HuH-7 (cell line): ENCODE results near the gene CDSN.

Source experiments
- DNase-seq: peaks from one replicate; pipeline ENCODE4 v3.0.0; 2011; ENCODE audit warnings: low spot score

Gene CDSN

GRCh38 chr6:31115941-31116560 is 4.2 kb downstream of the CDSN start:
- DNase-seq, result no peak

DNA sequence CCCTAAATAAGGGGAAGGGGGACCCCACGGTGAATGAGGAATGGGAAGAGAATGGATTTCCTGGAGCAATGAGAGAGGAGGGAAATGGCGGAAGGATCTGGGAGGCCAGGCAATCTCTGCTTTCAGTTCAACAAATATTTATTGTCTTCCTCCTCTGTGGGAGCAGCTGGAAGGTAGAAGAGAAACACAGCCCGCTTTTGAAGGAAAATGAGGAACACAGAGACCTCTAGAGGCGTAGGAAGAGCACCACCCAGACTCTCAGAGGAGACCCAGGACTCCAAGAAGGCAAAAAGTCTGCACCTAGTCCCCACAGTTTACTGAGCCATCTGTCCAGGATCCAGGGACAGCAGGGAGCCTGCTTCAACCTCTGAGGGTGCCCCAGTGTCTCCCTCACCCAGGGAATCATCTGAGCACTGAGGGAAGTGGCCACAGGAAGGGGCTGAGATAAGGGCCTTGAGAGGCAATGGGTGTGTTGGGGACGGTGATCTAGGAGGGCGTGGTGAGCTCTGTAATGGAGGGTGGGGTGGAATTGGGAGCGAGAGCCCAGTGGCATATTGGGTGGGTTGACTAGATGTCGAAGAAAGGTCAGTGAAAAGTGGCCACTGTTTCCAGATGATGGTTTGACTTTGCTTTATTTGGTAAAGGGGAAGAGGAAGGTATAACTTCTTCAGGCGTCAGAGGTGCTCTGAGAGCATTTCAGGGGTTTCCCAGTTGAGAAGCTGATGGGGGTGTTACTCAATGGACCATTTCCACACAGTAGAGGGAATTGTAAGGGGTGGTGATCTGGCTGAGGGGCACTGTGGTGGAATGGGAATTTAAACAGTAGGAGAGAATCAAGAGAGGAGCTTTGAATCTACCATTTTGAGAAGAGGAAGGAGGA is 5.0 kb downstream of the CDSN start:
- no peak for DNase-seq

DNA sequence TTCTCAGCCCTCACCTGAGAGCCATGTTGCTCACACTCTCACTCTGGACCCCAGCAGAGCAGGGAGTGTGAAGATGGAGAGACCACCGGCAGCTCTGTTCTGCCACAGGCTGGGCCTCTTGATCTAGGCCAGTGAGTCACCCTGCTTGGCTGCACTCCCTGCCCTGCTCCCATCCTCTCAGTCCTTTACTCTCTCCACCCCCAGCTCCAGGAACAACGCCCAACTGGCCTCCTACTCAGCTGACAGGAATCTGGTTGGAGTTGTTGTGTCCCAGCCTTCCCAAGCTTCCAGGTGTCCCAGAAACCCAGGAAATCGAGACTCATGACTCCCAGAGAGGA is 5.7 kb downstream of the CDSN start, which contains the start of gene PSORS1C1:
Gene PSORS1C1 (plus strand): TSS at position 260 of the 338 bp plus-strand sequence. CDS start 14,833 bp downstream, outside the sequence.
- DNase-seq, result no peak

DNA sequence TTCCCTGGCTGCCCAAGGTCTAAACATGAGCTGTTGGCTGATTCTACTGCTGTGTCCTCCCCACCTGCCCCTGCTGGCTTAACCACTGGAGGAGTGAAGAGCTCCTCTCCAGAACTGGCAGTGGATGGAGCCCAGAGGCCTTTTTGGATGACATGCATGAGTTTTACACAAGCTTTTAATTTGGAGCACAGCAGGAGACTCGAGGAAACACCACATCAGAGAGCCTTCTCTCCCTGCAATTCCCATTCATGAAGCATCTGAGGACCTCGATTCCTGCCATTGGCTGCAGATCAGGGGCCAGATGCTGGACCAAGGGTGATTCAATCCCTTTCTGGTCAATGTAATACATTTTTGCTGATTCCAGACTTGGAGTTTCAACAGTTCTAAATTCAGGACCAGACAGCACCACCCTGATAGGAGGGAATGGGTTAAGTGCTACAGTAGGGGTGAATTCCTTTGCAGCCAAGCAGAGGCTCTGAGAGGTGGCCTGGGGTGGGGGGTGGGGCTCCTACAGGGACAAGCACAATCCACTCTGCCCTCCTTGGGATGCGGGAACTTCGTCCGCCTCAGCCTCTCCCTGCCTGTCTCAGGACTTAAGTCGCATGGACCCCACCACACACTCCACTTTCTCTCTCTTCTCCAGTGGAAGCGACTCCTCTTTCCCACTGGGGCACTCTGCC is 6.2 kb downstream of the CDSN start:
- no peak for DNase-seq

DNA sequence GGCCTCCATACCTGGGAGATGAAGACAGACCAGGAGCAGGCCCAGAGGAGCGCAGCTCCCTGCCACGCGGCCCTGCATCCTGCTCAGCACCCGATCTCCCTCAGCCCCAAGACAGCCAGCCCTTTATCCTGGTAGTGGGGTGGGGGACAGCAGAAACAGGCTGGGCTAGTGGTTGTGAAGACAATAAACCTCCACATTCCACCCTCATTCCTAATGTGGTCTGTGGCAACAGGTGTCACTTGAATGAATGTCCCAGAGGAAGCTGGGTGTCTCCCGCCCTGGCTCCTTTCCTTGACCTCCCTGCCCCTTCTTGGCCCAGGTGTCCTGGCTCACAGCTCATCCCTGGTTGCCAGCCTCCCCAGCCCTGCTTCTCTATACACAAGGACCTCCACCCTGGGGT is 7.8 kb downstream of the CDSN start, which contains the start of gene C6orf15:
Gene C6orf15 (minus strand): TSS at position 98 of the 400 bp plus-strand sequence. CDS start 20 bp downstream, at position 78.
- no peak for DNase-seq

GRCh38 chr6:31111712-31112111 is 8.5 kb downstream of the CDSN start:
- DNase-seq, result no peak

DNA sequence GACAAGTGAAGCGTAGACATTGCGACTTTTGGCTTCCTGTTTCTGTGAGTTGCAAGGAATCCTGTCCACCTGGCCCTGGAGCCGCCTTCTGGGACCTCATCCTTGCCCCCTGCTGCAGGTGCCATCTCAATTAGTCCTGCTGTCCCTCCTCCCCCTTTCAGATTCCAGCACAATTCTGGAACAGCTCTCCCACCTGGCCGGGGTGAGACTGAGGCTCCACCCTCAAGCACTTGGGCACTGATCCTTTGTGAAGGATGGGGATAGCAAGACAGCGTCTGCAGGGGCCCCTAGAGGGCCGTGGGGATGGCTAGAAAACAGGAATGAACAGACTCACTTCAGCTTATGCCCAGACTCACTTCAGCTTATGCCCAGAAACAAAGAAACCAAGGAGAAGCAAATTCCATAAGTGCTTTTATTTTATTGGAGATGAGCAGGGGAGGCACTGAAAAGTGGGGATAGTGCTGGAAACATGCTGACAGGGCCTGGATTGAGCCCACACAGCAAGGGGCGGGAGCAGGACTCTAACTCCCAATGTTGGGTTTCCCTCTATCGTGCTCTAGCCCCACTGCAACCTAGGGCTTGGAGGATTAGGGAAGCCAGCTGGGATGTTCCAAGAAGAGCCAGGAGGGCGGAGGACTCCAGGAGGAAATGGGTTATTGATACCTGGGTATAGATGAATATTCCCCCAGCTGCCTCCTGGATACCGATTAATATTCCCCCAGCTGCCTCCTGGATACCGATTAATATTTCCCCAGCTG is 9.2 kb downstream of the CDSN start:
- no peak for DNase-seq

GRCh38 chr6:31107052-31107451 is 13.2 kb downstream of the CDSN start:
- no peak for DNase-seq

- no peak for DNase-seq
Observed at GRCh38 chr6:31103136-31103535, 17.1 kb downstream of the CDSN start.

- DNase-seq, result no peak
Observed at GRCh38 chr6:31098449-31098938, 21.8 kb downstream of the CDSN start.

- no peak for DNase-seq
Observed at GRCh38 chr6:31096656-31097055, 23.6 kb downstream of the CDSN start.

- no peak for DNase-seq
Observed at GRCh38 chr6:31096215-31096614, 24.0 kb downstream of the CDSN start.

GRCh38 chr6:31094389-31094881 is 25.8 kb downstream of the CDSN start:
- DNase-seq, result no peak

DNA sequence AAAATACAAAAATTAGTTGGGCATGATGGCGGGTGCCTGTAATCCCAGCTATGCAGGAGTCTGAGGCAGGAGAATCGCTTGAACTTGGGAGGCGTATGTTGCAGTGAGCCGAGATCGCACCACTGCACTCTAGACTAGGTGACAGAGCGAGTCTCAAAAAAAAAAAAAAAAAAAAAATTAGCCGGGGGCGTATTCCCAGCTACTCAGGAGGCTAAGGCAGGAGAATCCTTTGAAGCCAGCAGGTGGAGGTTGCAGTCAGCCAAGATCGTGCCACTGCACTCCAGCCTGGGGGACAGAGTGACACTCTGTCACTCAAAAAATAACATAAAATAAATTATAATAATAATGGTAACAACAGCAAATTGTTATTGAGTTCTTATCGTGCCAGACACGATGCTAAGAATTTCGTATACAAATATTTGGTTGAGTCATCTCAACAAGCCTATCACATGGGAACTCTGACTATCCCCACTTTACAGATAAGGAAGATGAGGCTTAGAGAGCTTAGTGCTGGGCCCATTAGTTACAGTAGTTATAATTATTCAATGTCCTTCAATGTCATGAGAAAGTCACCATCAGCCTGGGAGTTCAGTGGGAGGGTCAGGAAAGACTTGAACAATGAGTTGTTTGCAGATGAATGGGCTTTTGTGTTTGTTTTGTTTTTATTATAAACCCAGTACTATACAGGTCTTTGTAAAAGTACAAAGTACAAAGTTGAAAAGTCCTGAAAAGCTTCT is 27.3 kb downstream of the CDSN start:
- no peak for DNase-seq

GRCh38 chr6:31092238-31092637 is 28.0 kb downstream of the CDSN start:
- no peak for DNase-seq

DNA sequence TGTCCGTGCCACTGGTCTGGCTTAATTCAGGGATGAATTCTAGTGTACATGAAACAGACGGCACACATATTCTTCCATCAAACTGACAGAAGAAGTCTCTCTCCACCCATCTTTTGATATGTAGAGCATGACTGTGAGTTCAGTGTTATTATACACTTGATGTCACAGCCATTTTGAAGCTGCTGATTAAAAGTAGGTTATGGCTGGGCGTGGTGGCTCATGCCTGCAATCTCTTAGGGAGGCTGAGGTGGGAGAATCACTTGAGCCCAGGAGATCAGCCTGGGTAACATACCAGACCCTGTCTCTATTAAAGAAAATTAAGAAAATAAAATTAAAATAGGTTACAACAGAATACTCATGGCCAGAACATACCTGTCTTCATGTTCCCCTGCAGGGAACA is 28.6 kb downstream of the CDSN start:
- DNase-seq, result no peak

GRCh38 chr6:31090973-31091364 is 29.3 kb downstream of the CDSN start:
- no peak for DNase-seq

- DNase-seq, result no peak
Observed at GRCh38 chr6:31090275-31090972, 29.8 kb downstream of the CDSN start.

GRCh38 chr6:31087494-31088089 is 32.7 kb downstream of the CDSN start:
- DNase-seq, result peak; percentile 65
